Activated CD4-positive, alpha-beta memory T cell treated with anti-CD3 and anti-CD28 coated beads for 36 hours (primary cell): Measurements from ENCODE around the gene SSBP4. TPM values are rescaled to one million over a fixed set of nuclear protein-coding genes. Genes with fewer than 3 reads are reported as not detected.
"Not testable (repeated sequence)": the region's sequence is repeated elsewhere in the genome, so short reads cannot be mapped to it uniquely, and the experiment has no call there.

Source experiments
- CTCF ChIA-PET: fragments of 350-600 bp; sonication (Branson Sonifier 250); formaldehyde crosslinking; loops from one replicate; lab custom pipeline; 2021; ENCODE audit warnings: antibody characterized with exemption, inconsistent platforms; lab: Charles Lee
- POLR2A ChIA-PET: fragments of 350-600 bp; sonication (Branson Sonifier 250); formaldehyde crosslinking; loops from one replicate; lab custom pipeline; 2021; ENCODE audit warnings: antibody characterized with exemption; lab: Charles Lee
- DNase-seq: peaks from one replicate; pipeline ENCODE4 v3.0.0-alpha.2; 2020
- H3K27ac Mint-ChIP-seq: one replicate; pipeline ENCODE4 v1.8.0; 2021; ENCODE audit warnings: mixed read lengths
- H3K27me3 Mint-ChIP-seq: one replicate; pipeline ENCODE4 v1.8.0; 2021; ENCODE audit warnings: mixed read lengths
- H3K36me3 Mint-ChIP-seq: one replicate; pipeline ENCODE4 v1.8.0; 2021; ENCODE audit warnings: mixed read lengths
- H3K4me1 Mint-ChIP-seq: one replicate; pipeline ENCODE4 v1.8.0; 2021; ENCODE audit warnings: low read depth, mixed read lengths
- H3K4me3 Mint-ChIP-seq: one replicate; pipeline ENCODE4 v1.8.0; 2021; ENCODE audit warnings: mild to moderate bottlenecking, mixed read lengths
- H3K9me3 Mint-ChIP-seq: one replicate; pipeline ENCODE4 v1.8.0; 2021; ENCODE audit warnings: mixed read lengths
- intact Hi-C: fragments of 100-400 bp; cut with micrococcal nuclease; formaldehyde crosslinking; loops from one replicate; pipeline ENCODE4 v1.15.1; 2023
- total RNA-seq, 2 experiments: library from RNA; stranded (reverse); gene quantifications; one replicate each; pipeline ENCODE4 v1.2.3, GENCODE V29; 2021

SSBP4 gene
- total RNA-seq, 2 experiments from 2014 or later: 97.9 to 102 TPM

DNA sequence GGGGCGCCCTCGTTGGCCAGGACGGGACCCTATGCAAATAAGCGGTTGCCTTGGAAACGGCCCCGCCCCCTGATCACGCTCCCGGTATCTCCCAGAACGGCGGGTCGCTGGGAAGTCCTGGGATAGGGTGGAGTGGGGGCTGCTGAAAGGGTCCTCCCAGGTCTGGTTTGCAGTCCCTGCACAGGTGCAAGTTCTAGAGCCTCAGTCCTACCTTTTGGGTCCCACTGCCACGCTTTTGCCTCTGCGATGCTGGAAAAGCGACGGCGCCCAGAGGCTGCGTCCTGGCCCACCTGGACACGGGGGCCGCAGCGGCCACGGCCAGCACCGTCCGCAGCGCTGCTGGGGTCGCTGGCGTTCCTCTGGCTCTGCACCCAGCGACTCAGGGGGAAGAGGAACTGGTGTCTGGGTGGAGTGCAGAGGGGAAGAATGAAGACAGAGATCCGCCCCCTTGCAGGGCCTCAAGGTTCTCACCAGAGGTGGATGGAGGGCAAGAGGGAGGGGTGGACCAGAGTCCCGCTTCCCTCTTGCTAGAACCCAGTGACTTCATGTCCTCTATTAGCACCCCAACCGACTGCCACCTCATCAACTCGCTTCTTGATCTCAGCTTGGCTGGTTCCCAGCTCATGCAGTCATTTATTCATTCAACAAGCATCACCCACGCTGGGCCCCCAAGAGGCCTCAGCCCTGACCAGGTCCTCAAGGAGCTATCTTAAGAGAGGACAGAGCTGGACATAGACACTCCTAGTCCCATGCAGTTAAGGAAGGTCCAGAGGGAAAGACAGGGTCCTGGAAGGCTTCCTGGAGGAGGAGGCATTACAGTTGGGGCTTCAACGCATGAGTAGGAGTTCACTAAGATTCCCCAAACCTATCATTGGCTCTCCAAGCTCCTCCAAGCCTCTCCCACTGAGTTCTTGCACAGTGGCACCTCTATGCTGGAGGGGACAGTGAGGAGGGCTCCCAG lies 21.7 kb upstream of the SSBP4 start, which contains the start of gene LRRC25:
TSS of gene LRRC25 (minus strand) at position 381 of the 961 bp plus-strand sequence. CDS start 659 bp downstream, outside the sequence.
- Mint-ChIP-seq H3K27ac (no peak within 1 kb of the TSS), H3K4me1 (no peaks in the 10 kb centered on the region), H3K27me3 (peaks cover 24% of the 10 kb centered on the region), H3K4me3 (no peak within 1 kb of the TSS), H3K9me3 (no peaks in the 10 kb centered on the region), H3K36me3 (no peaks in the 10 kb centered on the region)
- peak; percentile 18 for DNase-seq
- POLR2A ChIA-PET: interaction anchor here (0.7 kb wide), 1 partner anchor 55 kb away, joined by 3 read pairs; no protein-coding TSS in a partner anchor
- intact Hi-C loops: no loop called here
- CTCF ChIA-PET: interaction anchor here (0.8 to 3.0 kb wide), 2 partner anchors 9 to 69 kb away, joined by 3 to 21 read pairs; no protein-coding TSS in a partner anchor

DNA sequence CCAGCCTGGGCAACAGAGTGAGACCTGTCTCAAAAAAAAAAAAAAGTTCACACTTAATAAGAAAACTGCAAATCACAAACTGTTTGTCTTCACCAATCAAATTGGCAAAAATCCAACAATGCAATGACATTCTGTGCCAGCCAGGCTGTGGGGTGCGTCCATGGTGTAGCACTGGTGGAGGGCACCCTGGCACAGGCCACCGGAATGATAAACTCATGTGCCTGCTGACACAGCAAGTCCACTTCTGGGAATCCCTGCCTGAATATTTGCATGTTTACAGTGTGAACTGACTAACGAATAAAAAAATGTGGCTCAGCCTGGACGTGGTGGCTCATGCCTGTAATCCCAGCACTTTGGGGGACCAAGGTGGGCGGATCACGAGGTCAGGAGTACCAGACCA lies 20.2 kb upstream of the SSBP4 start:
- intact Hi-C loops: no loop called here
- DNase-seq: no peak
- Mint-ChIP-seq H3K4me3 (no peak overlapping the region), H3K27me3 (peaks cover 24% of the 10 kb centered on the region), H3K9me3 (no peaks in the 10 kb centered on the region), H3K36me3 (no peaks in the 10 kb centered on the region), H3K4me1 (no peaks in the 10 kb centered on the region), H3K27ac (no peak overlapping the region)
- POLR2A ChIA-PET: no interaction called here
- CTCF ChIA-PET: interaction anchor here (3.0 kb wide), 1 partner anchor 10 kb away, joined by 21 read pairs; no protein-coding TSS in a partner anchor

- CTCF ChIA-PET: interaction anchor here (0.8 to 1.6 kb wide), 3 partner anchors 9 to 14 kb away, joined by 3 to 4 read pairs (median 4); no protein-coding TSS in a partner anchor
- H3K4me3 Mint-ChIP-seq: no peak overlapping the region
Observed at GRCh38 chr19:18401580-18402112, 17.6 kb upstream of the SSBP4 start.

DNA sequence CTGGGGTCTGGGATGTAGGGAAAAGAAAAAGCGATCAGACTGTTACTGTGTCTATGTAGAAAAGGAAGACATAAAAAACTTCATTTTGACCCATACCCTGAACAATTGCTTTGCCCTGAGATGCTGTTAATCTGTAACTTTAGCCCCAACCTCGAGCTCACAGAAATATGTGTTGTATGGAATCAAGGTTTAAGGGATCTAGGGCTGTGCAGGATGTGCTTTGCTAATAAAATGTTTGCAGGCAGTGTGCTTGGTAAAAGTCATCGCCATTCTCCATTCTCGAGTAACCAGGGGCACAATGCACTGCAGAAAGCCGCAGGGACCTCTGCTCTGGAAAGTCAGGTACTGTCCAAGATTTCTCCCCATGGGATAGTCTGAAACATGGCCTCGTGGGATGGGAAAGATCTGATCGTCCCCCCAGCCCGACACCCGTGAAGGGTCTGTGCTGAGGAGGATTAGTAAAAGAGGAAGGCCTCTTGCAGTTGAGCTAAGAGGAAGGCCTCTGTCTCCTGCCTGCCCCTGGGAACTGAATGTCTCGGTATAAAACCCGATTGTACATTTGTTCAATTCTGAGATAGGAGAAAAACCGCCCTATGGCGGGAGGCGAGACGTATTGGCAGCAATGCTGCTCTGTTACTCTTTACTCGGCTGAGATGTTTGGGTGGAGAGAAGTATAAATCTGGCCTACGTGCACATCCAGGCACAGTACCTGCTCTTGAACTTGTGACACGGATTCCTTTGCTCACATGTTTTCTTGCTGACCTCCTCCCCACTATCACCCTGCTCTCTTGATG lies 16.5 kb upstream of the SSBP4 start:
- H3K27ac Mint-ChIP-seq, H3K4me1 Mint-ChIP-seq, intact Hi-C loops, POLR2A ChIA-PET, H3K27me3 Mint-ChIP-seq, H3K9me3 Mint-ChIP-seq, H3K36me3 Mint-ChIP-seq, DNase-seq, H3K4me3 Mint-ChIP-seq: not testable (repeated sequence)
- CTCF ChIA-PET: interaction anchor here (0.8 to 1.6 kb wide), 2 partner anchors 8 to 10 kb away, joined by 4 read pairs; no protein-coding TSS in a partner anchor

More at GRCh38 chr19:18401580-18402112, 17.6 kb upstream of the SSBP4 start:
- DNase-seq: no peak
- no peaks in the 10 kb centered on the region for H3K9me3 Mint-ChIP-seq
- no peaks in the 10 kb centered on the region for H3K36me3 Mint-ChIP-seq
- intact Hi-C loops: no loop called here
- POLR2A ChIA-PET: no interaction called here
- no peak overlapping the region for H3K27ac Mint-ChIP-seq
- H3K4me1 Mint-ChIP-seq: no peaks in the 10 kb centered on the region
- H3K27me3 Mint-ChIP-seq: peaks cover 15% of the 10 kb centered on the region

GRCh38 chr19:18405754-18406153 lies 13.4 kb upstream of the SSBP4 start:
- H3K27me3 Mint-ChIP-seq, H3K4me1 Mint-ChIP-seq, H3K4me3 Mint-ChIP-seq, H3K36me3 Mint-ChIP-seq, POLR2A ChIA-PET, H3K9me3 Mint-ChIP-seq, DNase-seq, H3K27ac Mint-ChIP-seq, CTCF ChIA-PET: not testable (repeated sequence)
- intact Hi-C loops: loop anchor here (5.0 kb wide), 1 partner anchor 63 kb away; the partner anchor contains the start of gene PGPEP1

- no peak for DNase-seq
- Mint-ChIP-seq H3K27ac (no peak overlapping the region), H3K4me1 (peaks cover 5% of the 10 kb centered on the region), H3K9me3 (no peaks in the 10 kb centered on the region), H3K4me3 (no peak overlapping the region), H3K36me3 (no peaks in the 10 kb centered on the region), H3K27me3 (peaks cover 4% of the 10 kb centered on the region)
- POLR2A ChIA-PET: no interaction called here
- intact Hi-C loops: loop anchor here (5.0 kb wide), 1 partner anchor 64 kb away; the partner anchor contains the start of gene PGPEP1
- CTCF ChIA-PET: interaction anchor here (0.6 kb wide), 1 partner anchor 178 kb away, joined by 3 read pairs; no protein-coding TSS in a partner anchor
Observed at GRCh38 chr19:18406749-18407148, 12.4 kb upstream of the SSBP4 start.

GRCh38 chr19:18408053-18408476 lies 11.1 kb upstream of the SSBP4 start:
- CTCF ChIA-PET: no interaction called here

DNA sequence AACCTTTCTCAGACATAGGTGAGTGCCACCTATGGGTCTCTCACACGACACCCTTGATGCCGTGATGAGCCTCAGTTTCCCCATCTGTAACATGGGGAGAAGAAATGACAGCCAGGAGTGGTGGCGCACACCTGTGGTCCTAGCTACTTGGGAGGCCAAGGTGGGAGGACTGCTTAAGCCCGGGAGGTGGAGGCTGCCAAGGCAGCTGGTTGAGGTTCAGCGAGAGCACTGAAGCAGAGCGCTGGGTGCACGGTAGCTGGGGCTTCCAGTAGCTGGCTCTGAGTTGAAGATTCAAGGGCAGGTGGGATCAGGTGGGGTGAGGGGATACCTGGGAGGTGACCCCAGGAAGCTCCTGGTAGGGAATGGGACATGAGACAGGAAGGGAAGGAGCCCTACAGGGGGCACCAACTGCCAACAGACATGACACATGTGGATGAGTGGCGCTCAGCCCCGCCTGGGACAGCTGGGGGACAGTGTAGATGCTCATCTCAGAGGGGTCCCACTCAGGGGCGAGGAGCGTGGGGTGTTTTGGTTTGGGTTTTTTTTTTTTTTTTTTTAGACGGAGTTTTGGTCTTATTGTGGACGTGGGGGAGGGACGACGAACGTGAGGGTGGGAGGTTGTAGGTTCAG lies 6.5 kb upstream of the SSBP4 start:
- H3K27ac Mint-ChIP-seq: peak overlapping the region; percentile 28
- intact Hi-C loops: loop anchor here (5.0 to 10.0 kb wide), 2 partner anchors 35 to 318 kb away; partner anchors contain the start of gene MAST3

More at GRCh38 chr19:18408053-18408476, 11.1 kb upstream of the SSBP4 start:
- intact Hi-C loops: loop anchor here (5.0 kb wide), 1 partner anchor 66 kb away; the partner anchor contains the start of gene PGPEP1
- DNase-seq: peak; percentile 46
- Mint-ChIP-seq H3K9me3 (no peaks in the 10 kb centered on the region), H3K36me3 (no peaks in the 10 kb centered on the region), H3K27me3 (peaks cover 8% of the 10 kb centered on the region), H3K4me1 (peaks cover 5% of the 10 kb centered on the region), H3K27ac (no peak overlapping the region), H3K4me3 (no peak overlapping the region)
- POLR2A ChIA-PET: no interaction called here

GRCh38 chr19:18414504-18415177 lies 4.6 kb upstream of the SSBP4 start:
- POLR2A ChIA-PET: interaction anchor here (0.9 to 1.1 kb wide), 2 partner anchors 24 to 133 kb away, joined by 3 to 5 read pairs; partner anchors contain the start of gene JUND
- Mint-ChIP-seq H3K27ac (peak overlapping the region; percentile 38), H3K36me3 (no peaks in the 10 kb centered on the region)

More for the DNA sequence above, 6.5 kb upstream of the SSBP4 start:
- no peak for DNase-seq
- H3K9me3 Mint-ChIP-seq: no peaks in the 10 kb centered on the region
- H3K27me3 Mint-ChIP-seq: peaks cover 17% of the 10 kb centered on the region
- CTCF ChIA-PET: interaction anchor here (0.6 to 6.7 kb wide), 8 partner anchors 11 to 349 kb away, joined by 3 to 85 read pairs (median 9); partner anchors contain the start of gene GDF15
- POLR2A ChIA-PET: no interaction called here
- H3K4me3 Mint-ChIP-seq: no peak overlapping the region
- no peaks in the 10 kb centered on the region for H3K36me3 Mint-ChIP-seq
- H3K4me1 Mint-ChIP-seq: peaks cover 31% of the 10 kb centered on the region

More at GRCh38 chr19:18414504-18415177, 4.6 kb upstream of the SSBP4 start:
- intact Hi-C loops: loop anchor here (5.0 to 10.0 kb wide), 3 partner anchors 37 to 320 kb away; partner anchors contain the start of genes MAST3 and RAB3A
- Mint-ChIP-seq H3K4me1 (peaks cover 44% of the 10 kb centered on the region), H3K4me3 (no peak overlapping the region), H3K27me3 (peaks cover 24% of the 10 kb centered on the region), H3K9me3 (no peaks in the 10 kb centered on the region)
- CTCF ChIA-PET: interaction anchor here (0.6 to 6.7 kb wide), 9 partner anchors 8 to 210 kb away, joined by 3 to 85 read pairs (median 4); partner anchors contain the start of gene GDF15
- DNase-seq: no peak
